ENCODE measurements around the gene MED4. TPM values are rescaled to one million over a fixed set of nuclear protein-coding genes. Genes with fewer than 3 reads are reported as not detected.
A peak's percentile ranks its signal among the peaks of the same experiment; 100 is the strongest.

Gene MED4
- total RNA-seq, result 39.6 TPM
- long read RNA-seq, transcript MED4-201 (7 exons, 2,022 nt), result major isoform, 68 of 108 reads
- long read RNA-seq, transcript MED4-202 (7 exons, 931 nt), result minor isoform, 29 of 108 reads
- long read RNA-seq, partial matches to known transcripts, result 0 of 108 reads
- long read RNA-seq, other reads (novel, unspliced or antisense), result 11 of 108 reads

GRCh38 chr13:48094781-48095502, at the start of gene MED4:
TSS of gene MED4 (minus strand) at chr13:48095104. CDS start at chr13:48095078, 26 bp downstream.
- intact Hi-C loops (cut with DNase I), result loop anchor here (10.0 kb wide), 2 partner anchors 140 to 210 kb away; partner anchors contain the start of genes ITM2B and RB1
- DNase-seq (ENCODE audit: low spot score), result peak; percentile 97

GRCh38 chr13:48144413-48145035, 49.6 kb upstream of the MED4 start:
- intact Hi-C loops (cut with DNase I), result no loop called here
- no peak for DNase-seq (ENCODE audit: low spot score)

GRCh38 chr13:48142436-48142835, 47.5 kb upstream of the MED4 start:
- intact Hi-C loops (cut with DNase I), result no loop called here
- DNase-seq (ENCODE audit: low spot score), result no peak

DNA sequence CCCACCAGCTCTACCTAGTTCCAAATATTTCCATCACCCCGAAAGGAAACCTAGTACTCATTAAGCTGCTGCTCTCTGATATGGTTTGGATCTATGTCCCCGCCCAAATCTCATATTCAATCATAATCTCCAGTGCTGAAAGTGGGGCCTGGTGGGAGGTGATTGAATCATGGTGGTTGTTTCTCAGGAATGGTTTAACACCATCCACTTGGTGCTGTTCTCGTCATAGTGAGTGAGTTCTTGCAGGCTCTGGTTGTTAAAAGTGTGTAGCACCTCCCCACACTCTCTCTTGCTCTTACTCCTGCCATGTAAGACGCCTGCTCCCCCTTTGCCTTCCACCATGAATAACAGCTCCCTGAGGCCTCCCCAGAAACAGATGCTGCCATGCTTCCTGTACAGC, 43.4 kb upstream of the MED4 start:
- intact Hi-C loops (cut with DNase I), result no loop called here
- DNase-seq (ENCODE audit: low spot score), result no peak

DNA sequence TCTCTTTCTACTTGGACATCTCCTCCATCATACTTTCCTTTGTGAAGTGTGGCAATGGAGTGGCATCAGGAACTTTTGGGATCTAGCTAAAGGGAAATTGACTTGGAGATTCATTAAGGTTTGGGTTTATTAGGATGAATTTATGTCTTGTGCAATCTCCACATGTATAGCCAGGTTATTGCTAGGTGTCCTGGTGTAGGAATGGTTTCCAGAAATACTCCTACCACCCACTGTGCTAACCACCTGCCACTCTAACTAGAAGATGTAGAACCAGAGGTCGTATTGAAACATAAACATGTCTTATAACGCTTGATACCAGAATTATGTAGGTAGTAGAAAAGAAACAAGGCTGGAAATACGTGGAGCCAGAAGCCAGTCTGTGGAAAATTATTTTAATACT, 38.1 kb upstream of the MED4 start:
- intact Hi-C loops (cut with DNase I), result no loop called here
- DNase-seq (ENCODE audit: low spot score), result no peak

DNA sequence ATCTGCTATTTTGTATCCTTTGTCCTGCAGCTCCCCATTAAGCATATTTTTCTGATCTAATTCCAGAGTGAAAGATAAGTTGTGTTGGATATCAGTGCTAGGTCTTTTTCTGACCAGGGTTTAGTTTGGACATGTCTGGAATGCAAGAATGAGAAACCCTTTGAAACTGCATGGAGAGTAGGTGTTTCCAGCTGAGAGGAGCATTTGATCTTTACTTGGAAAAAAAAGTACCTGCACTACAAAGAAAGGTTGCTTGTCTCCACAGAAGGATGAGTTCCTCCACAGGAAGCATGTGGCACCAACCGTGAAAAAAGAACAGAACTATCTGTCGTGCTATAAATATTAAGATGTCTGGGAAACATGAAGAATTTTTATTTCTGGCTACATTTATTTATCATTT, 36.6 kb upstream of the MED4 start:
- DNase-seq (ENCODE audit: low spot score), result no peak
- intact Hi-C loops (cut with DNase I), result no loop called here

GRCh38 chr13:48126944-48127830, 32.3 kb upstream of the MED4 start:
- intact Hi-C loops (cut with DNase I), result loop anchor here (2.0 to 5.0 kb wide), 3 partner anchors 108 to 455 kb away; partner anchors contain the start of gene RB1
- no peak for DNase-seq (ENCODE audit: low spot score)

GRCh38 chr13:48125794-48126228, 30.9 kb upstream of the MED4 start:
- DNase-seq (ENCODE audit: low spot score), result no peak

GRCh38 chr13:48123812-48124211, 28.9 kb upstream of the MED4 start:
- no peak for DNase-seq (ENCODE audit: low spot score)
- intact Hi-C loops (cut with DNase I), result no loop called here

More at GRCh38 chr13:48125794-48126228, 30.9 kb upstream of the MED4 start:
- intact Hi-C loops (cut with DNase I), result loop anchor here (2.0 to 5.0 kb wide), 3 partner anchors 109 to 456 kb away; partner anchors contain the start of gene RB1

DNA sequence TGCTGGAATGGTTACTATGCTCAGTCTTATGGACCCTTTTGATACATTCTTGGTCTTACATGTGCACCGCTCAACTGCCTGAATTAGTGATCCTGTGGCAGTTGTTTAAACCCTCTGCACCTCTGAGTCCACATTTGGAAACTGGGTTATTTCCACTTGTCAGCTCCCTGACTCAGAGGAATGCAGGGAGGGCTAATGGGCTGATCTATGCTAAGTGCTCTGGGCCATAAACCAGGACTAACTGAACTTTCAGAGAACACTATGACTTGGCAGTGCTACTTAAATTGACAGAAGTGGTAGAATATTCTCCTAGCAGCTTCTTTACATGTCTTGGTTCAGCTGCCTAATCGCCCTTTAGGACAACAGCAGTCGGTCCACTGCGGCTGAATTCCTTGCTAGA, 26.8 kb upstream of the MED4 start:
- intact Hi-C loops (cut with DNase I), result no loop called here
- no peak for DNase-seq (ENCODE audit: low spot score)

DNA sequence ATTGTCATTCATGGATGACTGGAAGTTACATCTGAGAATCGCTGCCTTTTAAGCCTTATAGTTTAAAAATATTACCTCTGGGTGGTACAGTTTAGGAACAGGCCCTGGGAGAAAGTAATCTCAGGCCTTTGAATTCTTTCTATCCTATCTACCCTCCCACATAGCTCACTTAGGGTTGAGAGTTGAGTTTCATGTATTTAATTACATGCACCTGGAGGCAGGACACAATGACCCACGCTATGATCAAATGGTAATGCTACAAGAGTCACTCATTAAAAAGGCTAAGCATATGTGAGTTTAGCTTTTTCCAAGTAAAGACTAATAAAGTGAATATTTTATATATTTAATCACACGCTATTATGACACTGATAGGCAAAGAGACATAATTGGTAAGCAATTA, 25.3 kb upstream of the MED4 start:
- intact Hi-C loops (cut with DNase I), result no loop called here

DNA sequence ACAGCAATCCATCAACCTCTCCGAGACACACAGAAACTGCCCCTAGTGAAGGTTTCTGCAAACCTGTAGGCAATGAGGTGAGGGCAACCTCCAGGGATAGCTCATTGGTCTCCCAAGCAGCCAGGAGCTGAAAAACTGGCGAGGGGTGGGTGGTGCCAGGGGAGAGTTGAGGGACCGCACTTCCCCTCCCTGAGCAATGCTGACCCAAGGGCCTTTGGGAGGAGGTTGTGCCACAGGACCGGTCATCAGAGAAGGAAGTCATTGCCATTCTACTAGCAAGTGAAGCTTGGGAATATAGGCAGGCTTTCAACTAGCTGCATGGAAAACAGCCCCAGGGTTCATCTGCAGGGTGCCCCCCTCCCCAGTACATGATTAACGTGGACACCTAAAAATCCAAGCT, 23.1 kb upstream of the MED4 start:
- no peak for DNase-seq (ENCODE audit: low spot score)
- intact Hi-C loops (cut with DNase I), result no loop called here

More for the DNA sequence above, 25.3 kb upstream of the MED4 start:
- DNase-seq (ENCODE audit: low spot score), result no peak

DNA sequence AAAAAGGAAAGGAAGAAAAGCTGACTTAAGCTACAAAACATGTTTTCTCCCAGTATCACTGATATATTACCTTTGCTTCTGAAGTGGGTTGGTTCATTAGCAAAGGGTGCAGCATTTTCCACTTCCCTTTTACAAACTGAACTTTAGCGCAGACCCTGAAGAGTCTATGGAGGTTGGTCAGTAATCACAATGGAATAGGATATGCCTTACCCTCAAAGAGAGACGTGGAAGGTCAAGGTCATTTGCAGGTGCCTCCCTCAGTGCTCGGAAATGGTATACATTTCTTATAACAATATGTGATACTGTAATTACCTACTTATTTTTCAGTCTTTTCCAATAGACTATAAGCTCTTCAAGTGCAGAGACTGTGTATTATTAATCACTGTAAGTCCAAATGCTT, 21.9 kb upstream of the MED4 start:
- DNase-seq (ENCODE audit: low spot score), result no peak
- intact Hi-C loops (cut with DNase I), result no loop called here

DNA sequence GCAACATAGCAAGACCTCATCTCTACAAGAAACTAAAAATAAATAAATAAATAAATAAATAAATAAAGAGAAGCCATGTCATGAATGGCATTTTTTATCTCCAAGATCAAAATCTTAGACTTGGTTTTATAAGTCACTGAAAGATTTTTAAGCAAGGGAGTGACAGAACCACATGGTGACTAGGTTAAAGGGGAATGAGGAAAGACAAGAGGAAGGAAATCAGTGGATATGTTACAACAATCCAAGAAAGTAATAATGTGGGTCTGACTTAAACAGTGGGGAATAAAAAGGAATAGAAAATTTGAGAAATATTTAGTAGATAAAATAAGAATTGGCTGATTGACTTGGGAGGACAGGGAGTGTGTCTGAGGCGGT, 18.8 kb upstream of the MED4 start:
- intact Hi-C loops (cut with DNase I), result no loop called here
- DNase-seq (ENCODE audit: low spot score), result no peak

- DNase-seq (ENCODE audit: low spot score), result no peak
- intact Hi-C loops (cut with DNase I), result no loop called here
Measured at GRCh38 chr13:48112896-48113755, 18.2 kb upstream of the MED4 start.

DNA sequence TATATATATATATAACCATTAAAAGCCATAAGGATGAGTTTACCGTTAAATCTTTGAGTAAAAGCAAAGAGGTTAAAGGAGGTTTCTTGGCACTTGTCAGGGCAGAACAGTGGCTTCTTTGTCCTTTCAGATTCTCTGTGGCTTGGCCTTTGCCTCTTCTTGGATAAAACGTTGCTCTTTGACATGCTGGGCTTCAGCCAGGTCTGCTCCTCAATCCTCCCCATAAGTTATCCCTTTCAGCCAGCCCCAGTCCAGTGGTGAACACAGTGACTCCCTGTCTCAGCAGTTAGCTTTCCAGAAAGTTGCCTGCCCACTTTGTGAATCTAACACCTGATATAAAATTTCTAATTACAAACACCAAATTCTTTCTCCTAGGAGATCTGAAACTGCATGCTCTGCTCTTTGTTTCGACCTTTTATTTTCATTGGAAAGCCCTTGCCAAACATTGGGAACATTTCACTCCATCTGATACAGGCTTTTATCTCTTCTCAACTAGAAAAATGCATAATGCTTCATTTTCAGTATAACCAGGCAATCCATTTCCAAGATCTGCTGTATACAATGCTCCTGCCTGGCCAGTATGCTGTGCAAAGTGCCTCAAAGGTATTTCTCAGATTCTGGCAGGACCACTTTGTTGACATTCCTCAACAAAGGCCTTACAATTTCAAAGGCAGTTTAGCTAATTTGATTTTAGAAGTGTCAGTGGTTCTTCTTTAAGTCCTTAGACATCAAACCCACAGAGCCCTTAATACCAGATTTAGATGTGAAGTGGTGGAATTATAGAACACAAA, 16.2 kb upstream of the MED4 start:
- intact Hi-C loops (cut with DNase I), result no loop called here
- DNase-seq (ENCODE audit: low spot score), result no peak

- intact Hi-C loops (cut with DNase I), result no loop called here
- no peak for DNase-seq (ENCODE audit: low spot score)
Measured at GRCh38 chr13:48110132-48110868, 15.4 kb upstream of the MED4 start.

Data from cardiac septum (tissue), 1 donor.